ENCODE measurements around the gene POLR2M.

Gene POLR2M

DNA sequence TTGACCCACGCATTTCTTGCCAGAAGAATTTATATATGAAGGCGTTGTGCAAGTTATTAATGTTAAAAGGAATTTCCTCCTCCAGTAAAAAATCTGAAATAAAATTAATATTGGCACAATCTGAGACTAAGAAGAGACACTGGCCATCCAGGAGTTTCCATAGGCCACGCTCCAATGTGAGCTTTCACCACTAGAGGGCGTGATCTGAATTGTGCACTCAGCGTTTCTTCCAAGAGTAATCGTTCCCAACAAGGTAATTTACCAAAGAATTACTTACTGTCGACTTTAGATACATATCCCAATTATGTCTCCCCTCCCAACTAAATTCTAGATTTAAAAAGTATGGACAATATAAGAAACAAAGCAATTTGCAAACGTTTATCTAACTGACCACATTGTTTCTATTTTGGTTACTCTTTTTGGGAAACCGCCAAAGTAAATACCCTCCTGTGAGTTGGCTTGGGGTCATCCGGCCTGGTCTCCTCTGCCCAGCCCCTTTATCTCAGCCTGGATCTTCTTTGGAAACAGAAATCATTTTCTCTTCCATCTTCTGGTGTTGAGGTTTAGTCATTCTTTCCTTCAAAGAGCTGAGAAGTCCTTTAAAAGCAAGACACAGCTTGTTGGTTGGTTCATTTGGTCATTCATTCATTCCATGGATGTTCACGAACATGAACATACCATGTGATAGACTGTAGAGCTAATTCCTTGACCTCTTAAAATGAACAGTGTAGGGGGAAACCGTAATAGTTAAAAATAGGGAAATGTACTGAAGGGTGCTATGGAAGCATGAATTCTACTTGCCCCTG is 26.2 kb downstream of the POLR2M start:
- peak; percentile 63 for DNase-seq (ENCODE audit: low read depth)
- TF ChIP-seq, protein P1, sequence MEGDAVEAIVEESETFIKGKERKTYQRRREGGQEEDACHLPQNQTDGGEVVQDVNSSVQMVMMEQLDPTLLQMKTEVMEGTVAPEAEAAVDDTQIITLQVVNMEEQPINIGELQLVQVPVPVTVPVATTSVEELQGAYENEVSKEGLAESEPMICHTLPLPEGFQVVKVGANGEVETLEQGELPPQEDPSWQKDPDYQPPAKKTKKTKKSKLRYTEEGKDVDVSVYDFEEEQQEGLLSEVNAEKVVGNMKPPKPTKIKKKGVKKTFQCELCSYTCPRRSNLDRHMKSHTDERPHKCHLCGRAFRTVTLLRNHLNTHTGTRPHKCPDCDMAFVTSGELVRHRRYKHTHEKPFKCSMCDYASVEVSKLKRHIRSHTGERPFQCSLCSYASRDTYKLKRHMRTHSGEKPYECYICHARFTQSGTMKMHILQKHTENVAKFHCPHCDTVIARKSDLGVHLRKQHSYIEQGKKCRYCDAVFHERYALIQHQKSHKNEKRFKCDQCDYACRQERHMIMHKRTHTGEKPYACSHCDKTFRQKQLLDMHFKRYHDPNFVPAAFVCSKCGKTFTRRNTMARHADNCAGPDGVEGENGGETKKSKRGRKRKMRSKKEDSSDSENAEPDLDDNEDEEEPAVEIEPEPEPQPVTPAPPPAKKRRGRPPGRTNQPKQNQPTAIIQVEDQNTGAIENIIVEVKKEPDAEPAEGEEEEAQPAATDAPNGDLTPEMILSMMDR (IDR thresholded peaks at IDR 0.05; ENCODE audit: insufficient read depth, low read depth, low read length, missing control alignments) = peak; percentile 95
- no peak overlapping the region for H3K4me3 ChIP-seq (ENCODE audit: low read length)

DNA sequence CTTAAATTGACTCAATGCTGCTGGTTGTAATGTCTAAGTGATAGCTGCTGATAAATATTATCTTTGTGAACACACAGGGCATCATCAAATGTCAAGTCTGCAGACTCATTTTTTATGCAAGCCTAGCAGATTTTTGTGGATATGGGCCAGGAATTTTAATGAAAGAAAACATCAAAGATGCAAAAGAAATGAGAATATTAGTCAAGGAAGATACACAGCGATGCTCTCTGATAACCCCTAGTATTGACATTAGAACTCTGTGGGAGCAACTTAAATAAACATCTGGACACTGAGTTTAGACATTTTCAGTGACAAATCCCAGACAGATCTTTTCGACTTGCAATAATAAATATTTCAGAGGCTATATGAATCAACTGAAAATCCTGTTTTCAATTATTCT is 28.3 kb downstream of the POLR2M start:
- H3K4me3 ChIP-seq (ENCODE audit: low read length) = no peak overlapping the region
- DNase-seq (ENCODE audit: low read depth) = no peak
- TF ChIP-seq, protein P1 (IDR thresholded peaks at IDR 0.05; ENCODE audit: insufficient read depth, low read depth, low read length, missing control alignments) = no peak

DNA sequence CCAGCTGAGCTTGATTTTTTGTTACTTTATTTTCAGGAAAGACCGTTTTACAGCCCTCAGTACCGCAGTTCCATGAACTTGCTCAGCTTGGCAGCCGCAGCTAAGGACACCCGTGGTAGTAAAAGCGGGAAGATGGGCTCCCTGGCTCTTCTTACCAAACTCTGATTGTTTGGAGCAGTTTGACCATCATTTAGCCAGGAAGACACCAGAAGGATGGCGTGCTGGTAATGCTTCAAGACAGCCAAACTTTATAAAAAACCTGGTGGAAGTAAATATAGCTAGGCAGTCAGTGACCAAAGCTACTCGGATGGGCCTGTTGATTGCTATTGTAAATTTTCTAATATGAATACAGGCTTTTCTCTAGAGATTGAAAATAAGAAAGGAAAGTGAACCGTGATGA is 28.9 kb downstream of the POLR2M start:
- no peak overlapping the region for H3K4me3 ChIP-seq (ENCODE audit: low read length)
- TF ChIP-seq, protein P1 (IDR thresholded peaks at IDR 0.05; ENCODE audit: insufficient read depth, low read depth, low read length, missing control alignments) = no peak
- DNase-seq (ENCODE audit: low read depth) = no peak

DNA sequence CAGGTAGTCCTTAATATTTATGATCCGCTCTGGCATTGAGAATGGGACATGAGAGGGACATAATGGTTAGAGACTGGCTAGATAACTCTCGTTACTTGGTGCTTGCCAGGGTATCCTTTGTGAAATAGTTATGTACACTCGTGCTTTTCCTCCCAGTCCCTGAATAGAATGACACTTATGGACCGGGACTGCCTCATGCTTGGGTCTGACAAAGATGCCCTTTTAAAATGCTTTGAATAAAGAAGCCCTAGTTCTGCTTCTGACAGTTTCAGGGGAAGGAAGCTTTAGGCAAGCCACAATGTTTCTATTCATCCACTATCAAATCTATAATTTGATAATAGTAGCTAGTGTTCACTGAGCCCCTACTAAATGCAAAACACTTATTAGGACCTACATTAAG is 29.4 kb downstream of the POLR2M start:
- H3K4me3 ChIP-seq (ENCODE audit: low read length) = no peak overlapping the region
- TF ChIP-seq, protein P1 (IDR thresholded peaks at IDR 0.05; ENCODE audit: insufficient read depth, low read depth, low read length, missing control alignments) = no peak
- no peak for DNase-seq (ENCODE audit: low read depth)

DNA sequence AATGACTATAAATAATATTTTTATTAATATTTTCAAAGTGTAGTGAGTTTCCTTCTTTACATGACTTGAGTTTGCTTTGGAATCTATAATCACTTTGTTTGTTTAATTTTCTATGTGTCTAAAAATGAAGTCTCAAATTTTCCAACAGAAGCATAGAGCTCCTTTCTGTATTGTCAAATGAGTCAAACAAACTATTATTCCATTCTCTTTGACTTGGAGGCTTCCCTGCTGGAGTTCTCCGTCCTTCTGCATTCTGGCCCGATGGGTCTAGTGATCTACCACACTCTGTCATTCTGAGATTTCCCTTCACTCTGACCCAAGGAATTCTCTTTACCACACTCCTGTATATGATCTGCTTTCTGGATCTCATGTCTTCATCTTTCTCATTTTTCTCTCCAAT is 30.1 kb downstream of the POLR2M start:
- TF ChIP-seq, protein P1 (IDR thresholded peaks at IDR 0.05; ENCODE audit: insufficient read depth, low read depth, low read length, missing control alignments) = no peak
- no peak overlapping the region for H3K4me3 ChIP-seq (ENCODE audit: low read length)
- DNase-seq (ENCODE audit: low read depth) = no peak

DNA sequence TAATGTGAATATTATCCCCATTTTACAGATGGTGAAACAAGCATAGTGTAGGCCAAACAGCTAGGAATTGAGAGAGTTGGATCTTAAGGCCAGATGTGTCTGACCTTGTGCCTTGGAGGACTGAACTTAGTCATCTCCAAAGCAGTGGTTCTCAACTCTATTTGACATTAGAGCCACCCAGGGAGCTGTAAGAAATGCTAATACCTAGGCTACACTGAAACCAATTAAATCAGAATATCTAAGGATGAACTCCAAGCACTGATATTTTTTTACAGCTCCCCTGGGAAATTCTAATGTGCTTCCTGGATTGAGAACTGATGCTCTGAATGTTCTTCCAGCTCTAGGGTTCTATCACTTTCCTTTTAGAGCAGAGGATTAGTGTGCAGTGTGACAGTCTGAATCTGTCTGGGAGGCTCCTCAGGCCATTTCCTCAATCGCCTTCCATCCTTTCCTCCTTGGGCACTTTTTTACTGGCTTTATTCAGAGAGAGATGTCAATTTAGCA is 32.3 kb downstream of the POLR2M start:
- DNase-seq (ENCODE audit: low read depth) = no peak
- TF ChIP-seq, protein P1 (IDR thresholded peaks at IDR 0.05; ENCODE audit: insufficient read depth, low read depth, low read length, missing control alignments) = no peak

DNA sequence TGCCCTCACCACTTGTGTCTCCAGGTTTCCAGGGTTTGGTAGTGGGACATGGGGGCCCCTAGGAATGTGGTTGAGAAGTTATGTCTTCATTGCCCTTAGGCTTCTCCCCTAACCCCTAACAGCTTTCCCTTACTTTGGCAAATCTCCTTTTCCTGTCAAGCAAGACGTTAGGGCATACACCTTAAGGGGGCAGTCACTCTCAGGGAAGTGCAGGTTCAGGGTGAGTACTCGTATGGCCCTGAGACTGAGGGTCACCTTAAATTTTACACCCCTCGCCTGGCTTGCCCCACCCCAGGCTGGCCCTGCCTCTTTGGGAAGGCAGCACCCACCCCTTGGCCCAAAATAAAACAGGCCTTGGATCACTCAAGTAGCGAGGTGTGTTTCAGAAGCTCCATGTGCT is 33.5 kb downstream of the POLR2M start:
- no peak for DNase-seq (ENCODE audit: low read depth)
- TF ChIP-seq, protein P1 (IDR thresholded peaks at IDR 0.05; ENCODE audit: insufficient read depth, low read depth, low read length, missing control alignments) = no peak
- no peak overlapping the region for H3K4me3 ChIP-seq (ENCODE audit: low read length)

More for the DNA sequence above, 32.3 kb downstream of the POLR2M start:
- no peak overlapping the region for H3K4me3 ChIP-seq (ENCODE audit: low read length)
